ENCODE results near the gene EGFL6. TPM values are rescaled to one million over a fixed set of nuclear protein-coding genes. Genes with fewer than 3 reads are reported as not detected.

EGFL6 gene
- total and polyA plus RNA-seq, 10 of the 15 experiments (the other 5 are each of a cell fraction or from before 2014, with no cell fraction given), result 0.03 TPM; not detected in 9

DNA sequence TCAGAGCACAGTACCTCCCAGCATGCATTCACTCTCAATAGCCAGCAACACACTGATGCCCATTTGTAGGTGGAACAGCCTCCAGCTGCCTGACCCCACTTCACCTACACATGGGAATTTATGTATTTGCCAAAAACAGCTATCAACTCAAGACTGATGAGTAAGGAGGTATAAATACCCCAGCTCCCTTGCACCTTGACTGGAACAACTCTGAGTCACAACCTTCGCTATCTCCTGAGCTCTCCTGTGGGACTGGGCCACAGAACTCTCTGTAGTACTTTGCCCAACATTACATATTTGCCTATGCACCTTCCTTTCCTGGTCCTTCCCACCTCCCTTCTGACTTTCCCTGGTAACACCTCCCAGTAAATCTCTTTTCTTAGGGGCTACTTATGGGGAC lies 16.5 kb upstream of the EGFL6 start (continued):
- TF ChIP-seq BCL3 (IDR thresholded peaks at IDR 0.05; ENCODE audit: borderline replicate concordance, insufficient read depth, low read depth, low read length, poor library complexity, severe bottlenecking), result no peak
- TF ChIP-seq KDM1A (IDR thresholded peaks at IDR 0.05; ENCODE audit: borderline replicate concordance), result no peak
- no peak for TF ChIP-seq ZBED1 (IDR thresholded peaks at IDR 0.05; ENCODE audit: borderline replicate concordance)
- TF ChIP-seq, protein P1, sequence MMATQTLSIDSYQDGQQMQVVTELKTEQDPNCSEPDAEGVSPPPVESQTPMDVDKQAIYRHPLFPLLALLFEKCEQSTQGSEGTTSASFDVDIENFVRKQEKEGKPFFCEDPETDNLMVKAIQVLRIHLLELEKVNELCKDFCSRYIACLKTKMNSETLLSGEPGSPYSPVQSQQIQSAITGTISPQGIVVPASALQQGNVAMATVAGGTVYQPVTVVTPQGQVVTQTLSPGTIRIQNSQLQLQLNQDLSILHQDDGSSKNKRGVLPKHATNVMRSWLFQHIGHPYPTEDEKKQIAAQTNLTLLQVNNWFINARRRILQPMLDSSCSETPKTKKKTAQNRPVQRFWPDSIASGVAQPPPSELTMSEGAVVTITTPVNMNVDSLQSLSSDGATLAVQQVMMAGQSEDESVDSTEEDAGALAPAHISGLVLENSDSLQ (IDR thresholded peaks at IDR 0.05), result no peak
- TF ChIP-seq POLR2AphosphoS2 (IDR thresholded peaks at IDR 0.05; ENCODE audit: low read depth, low read length), result no peak
- TF ChIP-seq CEBPB (IDR thresholded peaks at IDR 0.05; ENCODE audit: borderline replicate concordance in 1 of 2, low read depth in 2 of 2, low read length in 2 of 2), result no peak
- TF ChIP-seq ZZZ3 (IDR thresholded peaks at IDR 0.05; ENCODE audit: control insufficient read depth, insufficient read length, low read depth), result no peak
- TF ChIP-seq NFYB (IDR thresholded peaks at IDR 0.05; ENCODE audit: insufficient read depth, low read depth, low read length), result no peak
- TF ChIP-seq RFX5 (IDR thresholded peaks at IDR 0.05; ENCODE audit: low read depth, low read length), result no peak
- no peak for TF ChIP-seq PAX8 (IDR thresholded peaks at IDR 0.05)
- TF ChIP-seq MLLT1 (IDR thresholded peaks at IDR 0.05), result no peak
